ENCODE measurements around the gene HDDC2.

Gene HDDC2

GRCh38 chr6:125231574-125232343 lies 70.0 kb downstream of the HDDC2 start:
- no peak for DNase-seq

GRCh38 chr6:125231133-125231532 lies 70.6 kb downstream of the HDDC2 start:
- DNase-seq = no peak

- no peak for DNase-seq
Measured at GRCh38 chr6:125230674-125231073, 71.1 kb downstream of the HDDC2 start.

GRCh38 chr6:125228981-125229479 lies 72.7 kb downstream of the HDDC2 start:
- DNase-seq = no peak

GRCh38 chr6:125227244-125227643 lies 74.5 kb downstream of the HDDC2 start:
- no peak for DNase-seq
